ENCODE results near the gene ST3GAL3. TPM values are rescaled to one million over a fixed set of nuclear protein-coding genes. Genes with fewer than 3 reads are reported as not detected.
A peak's percentile ranks its signal among the peaks of the same experiment; 100 is the strongest.

ST3GAL3 gene
- total and polyA plus RNA-seq, 10 of the 15 experiments (the other 5 are each of a cell fraction or from before 2014, with no cell fraction given): 1.2 to 19.3 (median 11.0) TPM

- TF ChIP-seq E2F4 (IDR thresholded peaks at IDR 0.05; ENCODE audit: low read depth, low read length) (no peak), BCL11A (IDR thresholded peaks at IDR 0.05; ENCODE audit: low read depth, low read length) (no peak), CREM (IDR thresholded peaks at IDR 0.05; ENCODE audit: low read depth) (no peak)
Measured at GRCh38 chr1:43703836-43704235, 3.5 kb upstream of the ST3GAL3 start (continued).

- H3K27ac ChIP-seq (ENCODE audit: control insufficient read depth, insufficient read depth): no peak overlapping the region
- in situ Hi-C loops (cut with MboI): no loop called here
- H3K9me3 ChIP-seq (replicated peaks; ENCODE audit: control insufficient read depth, insufficient read depth, low read length): no peaks in the 10 kb centered on the region
- SMC1A ChIA-PET (ENCODE audit: uncharacterized antibody, unreplicated experiment): interaction anchor here (2.8 kb wide), 1 partner anchor 51 kb away, joined by 8 read pairs; no protein-coding TSS in a partner anchor
- 63% methylated on average over 2 of the region's 2 CpGs for WGBS (ENCODE audit: insufficient coverage, insufficient replicate concordance, low lambda C conversion rate, missing lambda C conversion rate)
- H4K20me1 ChIP-seq (ENCODE audit: control insufficient read depth, insufficient read depth): no peaks in the 10 kb centered on the region
- peaks cover 8 to 22% of the 10 kb centered on the region in 2 experiments for H3K36me3 ChIP-seq (ENCODE audit: control insufficient read depth in 2 of 2, insufficient read depth in 2 of 2, low read length in 1 of 2)
- CTCF ChIA-PET: interaction anchor here (1.3 to 5.0 kb wide), 2 partner anchors 51 to 230 kb away, joined by 4 to 27 read pairs; no protein-coding TSS in a partner anchor
- H3K4me3 ChIP-seq: no peak overlapping the region
- no peak for FAIRE-seq
- BruUV-seq (replicated peaks): no TSS peak
- no peak for TF ChIP-seq TCF12 (IDR thresholded peaks at IDR 0.05; ENCODE audit: low read depth, low read length)
- peak in 2 of 3 experiments; percentile 23 to 28; a peak in 2 of 6 replicates for TF ChIP-seq CTCF (IDR thresholded peaks at IDR 0.05 in 2 of 3, conservative IDR thresholded peaks at IDR 0.05 in 1 of 3; ENCODE audit: control insufficient read depth in 2 of 3, extremely low read depth in 1 of 3, insufficient read depth in 1 of 3, low read depth in 3 of 3, low read length in 3 of 3)
- TF ChIP-seq ASH2L (IDR thresholded peaks at IDR 0.05; ENCODE audit: borderline replicate concordance, low read depth): no peak
- TF ChIP-seq BCL11A (IDR thresholded peaks at IDR 0.05; ENCODE audit: low read depth, low read length): no peak
- H3K4me1 ChIP-seq (ENCODE audit: control insufficient read depth, insufficient read depth, low read length): peaks cover 3% of the 10 kb centered on the region; the same call in 1 of the 2 replicates
- H2AFZ ChIP-seq (ENCODE audit: control insufficient read depth, low read depth, low read length): no peak overlapping the region
- DNase-seq (ENCODE audit: low read depth, low spot score): no peak
- POLR2A ChIA-PET: no interaction called here
- no peak overlapping the region for H3K4me2 ChIP-seq (ENCODE audit: control insufficient read depth, insufficient read depth)
- H3K79me2 ChIP-seq (ENCODE audit: control insufficient read depth, insufficient read depth, low read length): peaks cover 32% of the 10 kb centered on the region
- H3K9ac ChIP-seq (ENCODE audit: control insufficient read depth, insufficient read depth, low read length): no peak overlapping the region
- no peaks in the 10 kb centered on the region for H3K27me3 ChIP-seq (replicated peaks in 1 of 2; ENCODE audit: control insufficient read depth in 2 of 2, insufficient read depth in 2 of 2, low read length in 1 of 2)
- RAD21 ChIA-PET (ENCODE audit: unreplicated experiment): interaction anchor here (0.8 kb wide), 1 partner anchor 51 kb away, joined by 3 read pairs; no protein-coding TSS in a partner anchor
- intact Hi-C loops (cut with micrococcal nuclease; ENCODE audit: unreplicated experiment): loop anchor here (5.0 kb wide), 2 partner anchors 178 to 242 kb away; partner anchors contain the start of gene IPO13
- ATAC-seq: no peak
Measured at GRCh38 chr1:43704838-43705237, 2.5 kb upstream of the ST3GAL3 start.

Data from GM12878 (cell line).